GM21717 (cell line): Measurements from ENCODE around the gene PHKG1.
"Not testable (repeated sequence)": the region's sequence is repeated elsewhere in the genome, so short reads cannot be mapped to it uniquely, and the experiment has no call there.

Experiments used
- ATAC-seq: cut with Tn5 transposase; IDR thresholded peaks from one replicate; pipeline ENCODE4 v1.9.1; 2021; ENCODE audit warnings: mild to moderate bottlenecking, moderate library complexity; ENCODE audit not compliant: unreplicated experiment

PHKG1 gene

GRCh38 chr7:56083150-56083785, 9.5 kb downstream of the PHKG1 start:
- no peak for ATAC-seq

GRCh38 chr7:56081626-56082340, 11.0 kb downstream of the PHKG1 start:
- ATAC-seq = no peak

- not testable (repeated sequence) for ATAC-seq
Measured at GRCh38 chr7:56080726-56081435, 11.9 kb downstream of the PHKG1 start.

DNA sequence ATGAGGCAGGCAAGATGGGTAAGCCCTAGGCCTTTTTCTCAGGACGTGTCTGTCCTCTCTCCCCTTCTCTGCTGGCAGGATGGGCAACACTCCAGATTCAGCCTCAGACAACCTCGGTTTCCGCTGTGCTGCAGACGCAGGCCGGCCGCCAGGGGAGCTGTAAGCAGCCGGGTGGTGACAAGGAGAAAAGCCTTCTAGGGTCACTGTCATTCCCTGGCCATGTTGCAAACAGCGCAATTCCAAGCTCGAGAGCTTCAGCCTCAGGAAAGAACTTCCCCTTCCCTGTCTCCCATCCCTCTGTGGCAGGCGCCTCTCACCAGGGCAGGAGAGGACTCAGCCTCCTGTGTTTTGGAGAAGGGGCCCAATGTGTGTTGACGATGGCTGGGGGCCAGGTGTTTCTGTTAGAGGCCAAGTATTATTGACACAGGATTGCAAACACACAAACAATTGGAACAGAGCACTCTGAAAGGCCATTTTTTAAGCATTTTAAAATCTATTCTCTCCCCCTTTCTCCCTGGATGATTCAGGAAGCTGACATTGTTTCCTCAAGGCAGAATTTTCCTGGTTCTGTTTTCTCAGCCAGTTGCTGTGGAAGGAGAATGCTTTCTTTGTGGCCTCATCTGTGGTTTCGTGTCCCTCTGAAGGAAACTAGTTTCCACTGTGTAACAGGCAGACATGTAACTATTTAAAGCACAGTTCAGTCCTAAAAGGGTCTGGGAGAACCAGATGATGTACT, 13.1 kb downstream of the PHKG1 start:
- no peak for ATAC-seq

DNA sequence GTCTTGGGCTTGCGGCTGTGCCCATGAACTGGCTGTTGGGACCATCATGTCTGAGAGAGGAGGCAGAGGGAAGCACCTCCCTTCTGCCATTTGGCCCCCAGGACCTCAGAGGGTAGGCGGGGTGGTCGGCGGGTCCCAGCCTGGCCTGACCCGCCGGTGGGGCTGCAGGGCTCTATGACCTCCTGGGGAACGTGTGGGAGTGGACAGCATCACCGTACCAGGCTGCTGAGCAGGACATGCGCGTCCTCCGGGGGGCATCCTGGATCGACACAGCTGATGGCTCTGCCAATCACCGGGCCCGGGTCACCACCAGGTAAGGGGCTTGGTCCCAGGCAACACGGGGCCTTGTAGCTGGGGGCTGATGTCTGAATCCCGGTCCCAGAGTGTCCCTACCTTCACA, 14.6 kb downstream of the PHKG1 start:
- no peak for ATAC-seq

GRCh38 chr7:56077681-56078080, 15.1 kb downstream of the PHKG1 start:
- ATAC-seq = no peak

DNA sequence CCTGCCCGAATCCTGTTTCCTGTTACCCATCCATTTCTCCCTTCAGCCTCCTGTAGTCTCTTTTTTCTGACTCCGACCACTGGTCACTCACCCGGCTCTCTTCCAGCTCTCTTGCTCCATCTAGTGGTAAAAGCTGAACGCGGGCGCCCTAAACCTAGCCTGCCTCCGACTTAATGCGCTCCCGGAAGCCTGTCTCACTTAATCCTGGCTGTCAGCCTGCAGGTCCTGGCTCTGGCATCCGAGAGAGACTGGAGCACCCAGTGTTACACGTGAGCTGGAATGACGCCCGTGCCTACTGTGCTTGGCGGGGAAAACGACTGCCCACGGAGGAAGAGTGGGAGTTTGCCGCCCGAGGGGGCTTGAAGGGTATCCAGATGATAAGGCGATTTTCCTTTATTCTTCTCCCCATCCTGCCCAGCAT, 18.4 kb downstream of the PHKG1 start:
- ATAC-seq = peak; percentile 87

- ATAC-seq = not testable (repeated sequence)
Measured at GRCh38 chr7:56066376-56066775, 26.4 kb downstream of the PHKG1 start.

DNA sequence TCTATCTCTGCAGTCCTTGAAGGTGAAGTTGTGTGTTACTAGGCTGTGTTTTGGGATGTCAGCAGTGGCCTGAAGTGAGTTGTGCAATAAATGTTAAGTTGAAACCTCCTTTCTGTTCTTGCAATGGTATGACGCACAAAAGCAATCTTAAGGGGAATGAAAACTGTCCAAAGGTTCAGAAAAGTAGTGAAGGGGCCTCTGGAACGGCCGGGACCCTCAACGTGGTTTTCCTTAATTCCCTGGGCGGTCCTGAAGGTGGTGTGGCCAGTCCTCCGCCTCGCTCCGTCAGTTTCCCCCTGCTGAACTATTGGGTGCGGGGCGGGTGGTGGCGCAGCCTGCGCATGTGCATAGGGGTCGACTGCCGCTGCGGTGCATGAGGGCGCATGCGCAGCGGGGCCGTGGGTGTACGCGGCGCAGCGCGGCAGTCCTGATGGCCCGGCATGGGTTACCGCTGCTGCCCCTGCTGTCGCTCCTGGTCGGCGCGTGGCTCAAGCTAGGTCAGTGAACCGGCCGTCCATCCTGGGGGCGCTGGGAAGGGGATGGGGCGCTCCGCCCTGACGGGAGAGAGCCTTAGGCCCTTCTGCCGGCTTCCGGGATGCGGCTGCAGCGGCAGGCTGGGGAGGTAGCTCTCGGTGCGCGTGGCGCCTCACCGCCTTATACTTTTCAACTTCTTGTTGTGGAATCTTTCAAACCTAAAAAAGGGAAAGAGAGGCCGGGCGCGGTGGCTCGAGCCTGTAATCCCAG, 28.7 kb downstream of the PHKG1 start, which contains the start of gene SUMF2:
TSS of gene SUMF2 (plus strand) at position 405 of the 744 bp plus-strand sequence. CDS start at position 431, 26 bp downstream.
- ATAC-seq = peak; percentile 77

GRCh38 chr7:56063500-56063881, 29.3 kb downstream of the PHKG1 start:
- no peak for ATAC-seq

DNA sequence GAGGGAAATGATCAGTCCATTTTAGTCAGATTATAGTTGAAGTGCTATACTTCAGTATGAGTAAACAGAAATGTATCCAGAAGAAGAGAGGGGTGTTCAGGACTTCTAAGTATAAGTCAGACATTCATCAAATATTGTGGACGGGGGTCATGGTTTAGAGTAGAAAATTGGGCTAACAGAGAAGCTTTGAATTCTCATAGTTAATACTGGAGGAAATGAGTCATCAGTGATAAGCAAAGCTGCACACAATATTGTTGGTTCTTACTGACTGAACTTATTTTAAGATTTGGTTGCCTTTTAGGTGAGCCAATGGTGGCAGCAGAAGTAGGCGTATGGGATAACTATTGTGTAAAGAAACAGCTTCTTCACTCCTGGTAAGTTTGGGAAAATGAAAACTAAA, 30.4 kb downstream of the PHKG1 start:
- ATAC-seq = no peak

DNA sequence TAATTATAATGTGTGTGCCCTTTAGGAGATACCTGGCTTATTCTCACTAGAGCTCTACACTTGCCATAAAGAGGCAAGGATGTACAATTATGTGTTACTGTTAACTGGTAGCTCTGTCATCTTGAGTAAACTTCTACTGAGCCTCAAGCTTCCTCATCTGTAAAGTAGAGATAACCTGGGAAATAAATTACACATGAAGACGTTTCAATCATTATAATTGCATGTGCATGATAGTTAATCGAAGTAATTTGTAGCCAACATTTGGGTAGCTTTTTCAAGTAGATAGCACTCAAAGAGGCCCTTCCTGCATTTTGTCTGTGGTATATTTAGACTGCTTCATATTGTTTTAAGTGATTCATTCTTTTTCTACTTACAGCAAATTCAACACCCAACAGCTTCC, 38.8 kb downstream of the PHKG1 start:
- no peak for ATAC-seq

GRCh38 chr7:56053379-56053778, 39.4 kb downstream of the PHKG1 start:
- ATAC-seq = no peak

DNA sequence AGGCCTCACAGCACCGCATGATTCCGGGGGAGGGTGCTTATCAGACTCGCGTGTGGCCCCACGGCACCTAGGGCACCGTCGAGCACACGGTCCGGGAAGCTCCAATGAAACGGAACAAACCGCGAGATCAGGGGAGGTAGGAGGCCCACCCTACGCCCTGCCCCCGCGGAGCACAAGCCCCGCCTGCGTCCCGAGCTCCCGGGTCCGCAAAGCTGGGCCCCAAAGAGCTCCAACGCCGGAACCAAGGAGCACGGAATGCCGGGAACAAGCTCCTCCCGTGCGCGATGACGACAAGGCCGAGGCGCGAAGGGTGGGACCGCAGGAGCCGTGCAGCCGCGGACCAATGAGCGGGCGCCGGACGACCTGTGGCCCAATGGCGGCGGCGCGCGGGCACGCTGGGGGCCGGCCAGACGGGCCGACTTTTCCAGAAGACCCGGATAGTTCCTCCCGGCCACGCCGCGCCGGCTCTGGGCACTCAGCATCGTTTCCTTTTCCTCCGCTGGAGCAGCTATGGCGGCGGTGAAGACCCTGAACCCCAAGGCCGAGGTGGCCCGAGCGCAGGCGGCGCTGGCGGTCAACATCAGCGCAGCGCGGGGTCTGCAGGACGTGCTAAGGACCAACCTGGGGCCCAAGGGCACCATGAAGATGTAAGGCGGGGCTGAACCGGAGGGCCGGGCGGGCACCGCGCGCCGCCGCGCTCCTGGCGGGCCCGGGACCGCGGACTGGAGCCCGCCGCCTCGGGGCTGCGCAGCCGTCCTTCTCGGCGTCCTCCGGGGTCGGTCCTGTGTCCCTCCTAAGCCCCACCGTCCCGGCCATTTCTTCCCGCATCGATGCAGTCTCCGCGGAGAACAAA, 41.2 kb downstream of the PHKG1 start, which contains the start of the genes CCT6A and PSPH:
TSS of gene CCT6A (plus strand) at position 427 of the 853 bp plus-strand sequence. CDS start at position 511, 84 bp downstream.
TSS of gene PSPH (minus strand) at position 106 of the 853 bp plus-strand sequence. CDS start 30,232 bp downstream, outside the sequence.
- ATAC-seq = peak; percentile 95

DNA sequence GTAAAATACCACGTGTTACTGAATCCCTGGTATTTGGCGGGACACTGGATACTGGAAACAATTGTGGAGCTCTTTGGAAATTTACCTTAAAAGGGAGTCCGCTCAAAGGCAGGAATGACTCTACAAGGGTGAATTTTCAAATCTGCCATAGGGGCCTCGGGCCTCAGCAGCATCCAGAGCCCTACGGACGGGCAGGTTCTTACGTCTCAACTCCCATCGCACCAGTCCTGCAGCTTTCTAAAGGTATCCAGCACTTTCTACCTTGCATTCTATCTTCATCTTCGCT, 41.8 kb downstream of the PHKG1 start:
- no peak for ATAC-seq

DNA sequence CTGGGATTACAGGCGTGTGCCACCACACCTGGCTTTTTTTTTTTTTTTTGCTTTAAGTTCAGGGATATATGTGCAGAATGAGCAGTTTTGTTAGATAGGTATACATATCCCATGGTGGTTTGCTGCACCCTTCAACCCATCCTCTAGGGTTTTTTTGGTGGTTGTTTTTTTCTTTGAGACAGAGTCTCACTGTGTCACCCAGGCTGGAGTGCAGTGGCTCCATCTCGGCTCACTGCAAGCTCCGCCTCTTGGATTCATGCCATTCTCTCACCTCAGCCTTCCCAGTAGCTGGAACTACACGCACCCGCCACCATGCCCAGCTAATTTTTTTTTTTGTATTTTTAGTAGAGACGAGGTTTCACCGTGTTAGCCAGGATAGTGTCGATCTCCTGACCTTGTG, 44.0 kb downstream of the PHKG1 start:
- ATAC-seq = not testable (repeated sequence)

GRCh38 chr7:56048245-56048644, 44.5 kb downstream of the PHKG1 start:
- no peak for ATAC-seq

DNA sequence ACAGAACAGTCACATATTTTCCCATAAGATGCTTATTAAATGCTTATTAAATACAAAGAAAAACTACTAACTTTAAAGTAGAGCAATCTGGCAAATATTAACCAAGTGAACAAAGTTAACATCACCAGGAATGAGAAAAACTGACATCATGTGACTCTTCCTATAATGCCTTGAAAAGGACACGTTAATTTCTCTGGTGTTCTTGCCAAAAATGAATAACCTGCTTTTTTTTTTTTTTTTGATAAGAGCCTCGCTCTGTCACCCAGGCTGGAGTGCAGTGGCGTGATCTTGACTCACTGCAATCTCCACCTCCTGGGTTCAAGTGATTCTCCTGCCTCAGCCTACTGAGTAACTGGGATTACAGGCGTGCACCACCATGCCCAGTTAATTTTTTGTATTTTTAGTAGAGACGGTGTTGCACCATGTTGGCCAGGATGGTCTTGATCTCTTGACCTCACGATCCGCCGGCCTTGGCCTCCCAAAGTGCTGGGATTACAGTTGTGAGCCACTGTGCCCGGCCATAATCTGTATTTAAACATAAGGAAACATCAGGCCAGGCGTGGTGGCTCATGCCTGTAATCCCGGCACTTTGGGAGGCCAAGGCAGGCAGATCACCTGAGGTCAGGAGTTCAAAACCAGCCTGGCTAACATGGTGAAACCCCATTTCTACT, 45.2 kb downstream of the PHKG1 start:
- not testable (repeated sequence) for ATAC-seq
